ENCODE results near the gene IKZF1.

Gene IKZF1

GRCh38 chr7:50376056-50376820, 71.7 kb downstream of the IKZF1 start:
- no peak for DNase-seq (ENCODE audit: low spot score)

DNA sequence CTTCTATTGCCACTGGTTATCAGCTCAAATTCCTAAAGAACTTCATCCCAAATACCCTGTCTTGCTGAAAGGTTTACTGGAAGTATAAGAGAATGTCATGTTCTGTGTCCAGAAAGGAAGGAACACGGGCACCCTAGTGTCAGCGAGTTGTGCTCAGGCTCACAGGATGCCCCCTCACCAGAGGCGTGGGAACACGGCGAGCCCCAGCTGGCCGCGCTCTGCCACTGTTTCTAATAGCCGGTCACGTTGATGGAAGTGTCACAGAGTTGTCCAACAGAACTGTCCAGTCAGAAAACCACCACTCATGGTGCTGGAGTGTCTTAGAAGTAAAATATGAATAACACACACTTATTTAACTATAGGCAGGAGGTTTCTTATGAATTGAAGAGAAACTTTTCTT, 72.8 kb downstream of the IKZF1 start:
- DNase-seq (ENCODE audit: low spot score) = no peak

DNA sequence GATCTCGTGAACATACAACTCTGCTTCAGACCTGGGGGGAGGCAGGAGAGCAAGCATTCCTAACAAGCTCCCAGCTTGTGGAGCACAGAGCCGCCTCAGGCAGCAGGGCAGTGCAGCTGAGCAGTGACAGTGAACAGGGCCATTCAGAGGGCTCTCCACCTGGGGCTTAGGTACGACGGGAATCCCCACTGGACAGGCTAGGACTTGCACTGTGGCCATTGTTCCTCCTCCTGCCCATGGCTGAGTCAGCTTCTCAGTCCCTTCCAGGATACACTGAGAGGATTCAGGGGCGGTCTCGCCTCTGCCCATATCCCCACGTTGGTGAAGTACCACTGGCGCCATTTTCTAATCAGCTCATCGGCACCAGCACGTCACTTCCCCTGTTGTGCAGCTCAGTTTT, 74.6 kb downstream of the IKZF1 start:
- DNase-seq (ENCODE audit: low spot score) = peak; percentile 62

DNA sequence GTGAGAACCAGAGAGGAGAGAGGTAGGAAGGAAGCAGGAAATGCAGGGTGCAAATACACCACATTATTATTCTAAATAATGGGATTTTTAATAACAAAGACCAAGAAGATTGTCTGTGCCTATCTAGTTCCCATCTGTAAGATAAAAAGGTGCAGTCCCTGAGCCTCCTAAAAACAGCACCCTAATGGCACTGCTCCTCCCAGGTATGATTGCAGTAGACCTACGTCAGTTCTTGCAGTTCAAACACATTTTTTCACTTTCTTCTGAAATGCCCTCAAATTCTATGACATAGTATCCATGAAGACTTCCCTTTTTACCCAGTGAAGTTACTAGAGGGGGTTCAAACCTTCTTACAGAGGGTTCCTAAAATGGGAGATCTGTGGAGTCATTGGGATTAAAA, 75.0 kb downstream of the IKZF1 start:
- DNase-seq (ENCODE audit: low spot score) = no peak

- DNase-seq (ENCODE audit: low spot score) = no peak
Measured at GRCh38 chr7:50382455-50382854, 77.9 kb downstream of the IKZF1 start.

- no peak for DNase-seq (ENCODE audit: low spot score)
Measured at GRCh38 chr7:50387351-50387750, 82.8 kb downstream of the IKZF1 start.

DNA sequence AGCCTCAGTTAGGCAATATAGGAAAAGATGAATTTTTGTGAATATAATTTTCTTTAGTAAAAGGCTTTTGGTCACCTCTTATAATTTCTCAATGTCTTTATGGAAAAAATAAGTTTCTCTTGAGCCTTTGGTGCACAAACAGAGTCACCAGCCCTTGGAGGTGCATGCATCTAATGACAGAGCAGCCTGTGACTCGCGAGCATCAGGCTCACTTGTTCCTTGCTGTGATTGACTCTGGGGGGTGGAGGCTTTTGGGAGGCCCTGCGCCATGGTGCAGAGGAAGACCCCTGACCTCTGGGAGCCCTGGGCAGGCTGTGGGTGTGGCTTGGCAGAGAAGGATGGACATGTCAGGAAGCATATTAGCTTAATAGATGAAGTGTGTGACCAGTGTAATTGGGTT, 85.4 kb downstream of the IKZF1 start:
- DNase-seq (ENCODE audit: low spot score) = no peak

DNA sequence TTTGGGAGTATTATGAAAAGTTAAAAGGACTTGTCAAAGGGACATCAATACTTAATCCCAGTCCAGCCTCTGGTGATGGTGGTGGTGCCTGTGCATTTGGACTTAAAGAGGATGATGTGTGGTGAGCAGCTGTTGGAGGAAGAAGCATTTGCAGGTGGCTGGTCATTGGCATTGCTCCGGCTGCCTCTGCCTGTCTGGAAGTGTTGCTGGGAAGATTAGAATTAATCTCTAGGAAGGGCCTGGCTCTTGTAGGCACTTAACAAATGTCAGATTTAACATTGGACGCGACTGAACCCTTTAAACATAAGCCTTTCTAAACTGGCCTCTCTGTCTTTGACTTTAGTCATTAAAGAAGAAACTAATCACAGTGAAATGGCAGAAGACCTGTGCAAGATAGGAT, 86.9 kb downstream of the IKZF1 start:
- DNase-seq (ENCODE audit: low spot score) = no peak

GRCh38 chr7:50393076-50393475, 88.6 kb downstream of the IKZF1 start:
- no peak for DNase-seq (ENCODE audit: low spot score)

DNA sequence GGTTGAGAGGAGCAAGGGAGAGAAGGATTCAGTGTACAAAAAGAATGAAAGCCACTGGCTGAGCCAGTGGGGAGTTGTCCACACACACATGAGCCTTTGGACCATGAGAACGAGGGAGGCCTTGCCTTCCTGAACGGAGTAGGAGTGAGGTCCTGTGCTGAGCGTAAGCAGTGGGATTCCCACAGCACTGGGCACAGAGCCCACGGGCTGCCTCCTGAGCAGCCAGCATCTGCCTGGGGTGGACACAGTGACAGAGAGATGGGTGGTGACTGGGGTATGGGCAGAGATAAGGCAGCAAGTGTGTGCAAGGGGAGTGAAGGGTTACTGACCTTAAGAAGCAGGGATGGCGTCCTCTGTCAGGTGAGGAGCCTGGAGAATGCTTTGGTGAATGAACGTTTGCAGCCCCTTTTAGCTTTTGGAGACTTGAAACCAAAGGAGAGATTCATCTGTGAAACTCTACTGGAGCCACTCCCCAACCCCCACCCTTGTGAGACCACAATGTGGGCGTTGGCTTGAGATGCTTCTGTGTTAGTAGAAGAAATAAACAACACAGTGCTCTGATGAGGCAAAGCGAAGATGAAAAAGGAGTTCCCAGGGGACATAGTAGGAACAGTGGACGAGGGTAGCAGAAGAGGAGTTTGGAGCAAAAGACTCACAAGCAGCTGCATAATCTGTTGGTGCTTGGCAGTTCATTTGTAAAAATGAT, 89.2 kb downstream of the IKZF1 start:
- no peak for DNase-seq (ENCODE audit: low spot score)

- no peak for DNase-seq (ENCODE audit: low spot score)
Measured at GRCh38 chr7:50394315-50394714, 89.8 kb downstream of the IKZF1 start.

- DNase-seq (ENCODE audit: low spot score) = no peak
Measured at GRCh38 chr7:50396856-50397255, 92.3 kb downstream of the IKZF1 start.

DNA sequence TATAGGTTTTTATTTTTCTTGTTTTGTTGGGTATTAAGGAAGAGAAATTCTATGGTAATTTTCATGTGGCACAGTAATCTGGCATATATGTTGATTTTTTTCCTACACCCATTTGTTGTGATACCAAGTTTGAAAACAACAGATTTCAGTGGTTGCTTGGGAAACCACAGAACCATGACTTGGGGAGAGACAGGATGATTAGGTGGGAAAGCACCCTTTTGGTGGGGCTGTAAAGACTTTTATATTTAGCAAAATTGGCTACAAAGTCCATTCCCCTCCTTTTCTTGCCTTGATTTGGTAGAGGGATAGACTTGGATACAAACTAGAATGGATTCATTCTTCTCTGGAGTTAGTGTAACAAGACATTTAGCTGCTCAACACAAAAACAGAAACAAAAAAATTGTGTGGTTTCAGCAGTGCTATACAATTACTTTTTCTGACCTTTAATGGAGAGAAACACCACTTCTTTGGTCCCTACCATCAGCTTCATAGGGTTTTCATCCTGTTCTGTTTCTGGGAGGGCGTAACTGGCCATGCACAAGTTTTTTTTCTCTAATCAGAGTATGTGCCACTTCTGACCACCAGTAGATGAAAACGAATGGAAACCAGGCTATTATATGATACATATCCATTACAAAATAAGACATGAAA, 92.9 kb downstream of the IKZF1 start:
- DNase-seq (ENCODE audit: low spot score) = no peak

DNA sequence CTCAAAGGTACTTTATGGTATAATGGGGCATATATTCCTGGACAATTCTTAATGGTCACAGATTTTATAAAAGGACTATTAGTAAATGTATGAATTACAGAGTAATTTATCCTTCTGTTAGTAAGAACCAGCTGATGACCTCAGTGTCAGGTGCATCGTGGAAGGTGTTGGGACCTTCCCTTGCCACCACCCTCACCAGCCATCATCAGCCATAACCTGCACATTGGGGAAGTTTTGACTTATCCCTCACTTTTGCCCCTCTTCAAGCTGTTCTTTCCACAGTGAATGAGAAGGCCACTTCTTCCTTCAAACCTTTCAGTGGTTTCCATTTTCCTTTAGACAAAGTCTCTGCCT, 93.4 kb downstream of the IKZF1 start:
- no peak for DNase-seq (ENCODE audit: low spot score)

DNA sequence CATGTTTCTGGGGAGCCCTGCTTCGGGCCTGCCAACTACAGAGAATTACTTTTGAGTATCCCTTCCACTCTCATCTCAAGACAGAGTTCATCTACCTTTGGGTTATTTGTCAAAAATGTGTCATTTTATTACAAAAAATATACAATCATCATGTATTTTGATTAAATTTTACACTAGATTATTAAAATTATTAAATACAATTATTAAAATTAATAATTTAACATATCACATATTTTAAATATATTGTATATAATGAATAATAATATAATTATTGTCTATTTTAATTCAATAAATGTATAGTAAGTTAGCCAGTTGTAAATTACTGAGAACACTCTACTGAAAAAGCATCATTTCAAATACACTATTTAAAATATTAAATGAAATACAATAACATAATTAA, 94.7 kb downstream of the IKZF1 start:
- DNase-seq (ENCODE audit: low spot score) = no peak

GRCh38 chr7:50399635-50400034, 95.1 kb downstream of the IKZF1 start:
- no peak for DNase-seq (ENCODE audit: low spot score)

GRCh38 chr7:50400114-50400513, 95.6 kb downstream of the IKZF1 start:
- DNase-seq (ENCODE audit: low spot score) = no peak

DNA sequence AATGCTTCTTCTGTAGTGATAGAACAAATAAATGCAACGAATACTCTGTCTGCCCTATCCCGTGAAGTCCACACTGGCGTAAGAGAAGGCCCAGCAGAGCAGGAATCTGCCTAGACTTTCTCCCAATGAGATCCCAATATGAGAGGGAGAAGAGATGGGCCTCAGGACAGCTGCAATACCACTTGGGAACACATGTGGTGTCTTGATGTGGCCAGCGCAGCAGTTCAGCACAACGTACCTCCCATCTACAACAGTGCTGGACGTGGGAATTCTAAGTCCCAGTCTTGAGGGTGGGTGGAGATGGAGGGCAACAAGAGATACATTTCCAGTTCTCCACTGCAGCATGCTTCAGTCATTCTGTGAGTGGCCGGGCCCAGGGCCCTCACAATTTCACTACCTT, 99.9 kb downstream of the IKZF1 start:
- no peak for DNase-seq (ENCODE audit: low spot score)

- DNase-seq (ENCODE audit: low spot score) = no peak
Measured at GRCh38 chr7:50405221-50405620, 100.7 kb downstream of the IKZF1 start.

DNA sequence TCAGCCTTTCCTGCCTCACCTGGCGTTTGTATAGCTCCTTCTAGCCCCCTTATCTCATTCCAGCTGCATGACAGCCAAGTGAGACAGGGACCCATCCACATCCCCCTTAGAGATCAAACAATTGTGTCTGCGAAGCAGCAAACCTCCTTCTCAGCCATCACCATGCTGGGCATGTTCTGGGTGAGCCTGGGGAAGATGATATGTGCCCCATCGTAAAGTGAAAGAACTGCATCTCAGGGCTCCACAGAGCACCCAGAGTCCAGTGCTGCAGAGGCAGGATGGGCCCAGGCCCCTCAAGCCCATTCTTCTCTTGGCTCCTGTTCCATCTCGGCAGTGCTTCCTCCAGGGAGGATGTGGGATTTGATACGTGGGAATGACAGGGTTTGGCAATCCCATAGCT, 102.4 kb downstream of the IKZF1 start:
- no peak for DNase-seq (ENCODE audit: low spot score)

GRCh38 chr7:50409856-50410745, 105.6 kb downstream of the IKZF1 start:
- DNase-seq (ENCODE audit: low spot score) = no peak

DNA sequence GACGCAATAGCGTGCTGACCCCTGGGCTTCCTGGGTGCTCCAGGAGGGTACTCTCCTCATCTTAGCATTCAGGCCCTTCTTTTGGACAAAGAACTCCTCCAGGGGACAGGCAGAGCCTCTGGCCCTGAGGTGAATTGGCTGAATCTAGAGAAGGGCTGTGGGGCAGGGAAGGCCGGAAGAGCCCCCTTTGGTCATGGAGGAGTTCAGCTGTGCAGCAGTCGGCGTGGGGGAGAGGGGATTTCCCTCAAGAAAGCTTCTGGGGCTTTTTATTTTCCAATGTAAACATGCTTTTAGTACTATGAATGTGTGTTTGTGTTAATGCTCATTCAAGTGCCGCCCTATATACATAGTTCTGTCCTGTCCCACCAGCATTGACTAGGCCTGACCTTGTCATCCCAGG, 106.8 kb downstream of the IKZF1 start:
- no peak for DNase-seq (ENCODE audit: low spot score)
